GM19035 (cell line): ENCODE measurements around the gene GRIPAP1.

Experiments used
- ATAC-seq: cut with Tn5 transposase; IDR thresholded peaks from one replicate; pipeline ENCODE4 v1.9.1; 2021; ENCODE audit not compliant: unreplicated experiment

Gene GRIPAP1

GRCh38 chrX:48961585-48962091 lies 40.4 kb downstream of the GRIPAP1 start:
- no peak for ATAC-seq

GRCh38 chrX:48960291-48960690 lies 41.8 kb downstream of the GRIPAP1 start:
- no peak for ATAC-seq

DNA sequence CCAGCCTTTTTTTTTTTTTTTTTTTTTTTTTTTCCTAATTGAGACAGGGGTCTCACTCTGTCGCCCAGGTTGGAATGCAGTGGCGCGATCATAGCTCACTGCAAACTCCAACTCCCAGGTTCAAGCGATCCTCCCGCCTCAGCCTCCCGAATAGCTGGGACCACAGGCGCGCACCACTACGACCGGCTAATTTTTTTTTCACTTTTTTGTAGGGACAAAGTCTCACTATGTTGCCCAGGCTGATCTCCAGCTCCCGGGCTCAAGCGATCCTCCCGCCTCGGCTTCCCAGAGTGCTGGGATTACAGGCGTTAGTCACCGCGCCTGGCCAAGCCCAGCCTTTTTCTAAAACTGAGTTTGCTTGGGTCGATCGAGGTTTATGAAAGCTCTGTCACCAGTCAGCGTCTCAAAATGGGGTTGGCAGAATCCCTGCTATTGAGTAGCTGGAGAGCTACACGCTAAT lies 43.4 kb downstream of the GRIPAP1 start:
- ATAC-seq, result no peak

GRCh38 chrX:48957827-48958634 lies 44.0 kb downstream of the GRIPAP1 start:
- ATAC-seq, result peak; percentile 79

DNA sequence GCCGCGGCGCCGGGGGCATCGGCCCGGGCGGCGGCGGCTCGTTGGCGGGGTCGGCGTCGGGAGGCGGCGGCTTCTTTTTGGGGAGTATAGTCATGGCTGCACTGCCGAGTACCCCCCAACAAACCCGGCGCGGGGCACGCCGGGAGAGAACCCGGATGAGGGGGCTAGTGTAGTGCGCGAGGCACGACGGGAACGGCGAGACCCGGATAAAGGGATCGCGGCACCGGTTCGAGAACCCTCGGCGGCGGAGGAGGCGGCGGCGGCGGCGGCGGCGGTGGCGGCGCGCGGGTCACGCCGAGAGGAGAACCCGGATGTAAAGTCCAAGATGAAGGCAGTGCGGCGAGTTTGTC lies 44.6 kb downstream of the GRIPAP1 start, which contains the start of gene OTUD5:
Gene OTUD5 (minus strand): TSS at position 131 of the 350 bp plus-strand sequence. CDS start 37 bp downstream, at position 94.
- ATAC-seq, result peak; percentile 27

GRCh38 chrX:48956728-48957414 lies 45.2 kb downstream of the GRIPAP1 start:
- peak; percentile 4 for ATAC-seq

DNA sequence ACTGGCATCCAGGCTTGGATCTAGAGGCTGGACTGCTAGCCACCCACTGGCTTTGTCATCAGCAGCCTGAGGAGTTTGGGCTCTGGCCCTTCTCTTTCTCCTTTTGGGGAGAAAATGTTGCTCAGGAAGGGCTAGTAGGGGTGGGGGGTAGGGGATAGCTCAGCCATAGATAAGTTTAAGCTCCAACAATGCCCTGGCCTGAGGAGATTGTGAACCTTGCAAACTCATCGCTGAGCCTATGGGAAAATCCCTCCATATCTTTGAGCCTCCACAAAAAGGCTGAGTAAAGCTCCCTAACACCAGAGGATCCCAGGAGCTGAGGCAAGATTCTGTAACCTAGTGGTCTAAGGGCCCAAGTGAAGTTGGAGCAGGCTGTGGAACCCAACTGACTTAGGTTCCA lies 53.5 kb downstream of the GRIPAP1 start:
- ATAC-seq, result no peak

DNA sequence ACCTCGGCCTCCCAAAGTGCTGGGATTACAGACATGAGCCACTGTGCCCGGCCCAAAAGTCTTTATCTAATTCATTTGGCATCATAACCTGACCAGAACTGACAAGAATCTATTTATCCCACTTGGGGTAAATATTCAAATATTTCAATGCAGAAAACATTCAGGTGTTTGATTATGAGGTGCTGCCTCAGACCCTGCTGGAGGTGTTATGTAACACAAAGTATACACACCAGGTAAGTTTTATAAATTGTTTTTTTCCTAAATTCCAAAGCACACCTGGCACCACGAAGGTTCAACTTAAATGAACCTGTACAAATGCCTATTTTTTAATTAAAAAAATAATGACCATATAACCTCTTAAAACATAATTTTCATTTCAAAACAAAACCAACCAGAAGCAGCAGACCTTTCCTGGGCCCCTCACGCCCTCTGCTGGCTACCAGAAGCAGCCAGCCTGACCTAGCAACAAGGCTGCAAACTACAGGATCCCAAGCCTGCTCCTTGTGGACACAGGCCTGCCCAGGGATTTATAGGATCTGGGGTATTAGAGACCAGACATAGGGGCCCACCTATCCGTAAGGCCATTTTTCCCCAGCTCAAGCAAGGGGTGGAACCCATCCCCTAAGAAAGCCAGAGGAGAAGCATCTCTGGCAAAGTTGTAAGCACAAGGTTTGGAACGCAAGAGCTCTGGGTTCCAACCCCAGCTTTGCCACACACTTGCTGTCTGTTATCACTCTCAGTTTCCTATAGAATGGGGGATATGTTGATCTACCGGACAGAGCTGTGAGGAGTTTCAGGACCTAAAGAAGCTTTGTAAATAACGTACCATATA lies 56.3 kb downstream of the GRIPAP1 start:
- no peak for ATAC-seq

GRCh38 chrX:48942895-48943294 lies 59.2 kb downstream of the GRIPAP1 start:
- no peak for ATAC-seq

DNA sequence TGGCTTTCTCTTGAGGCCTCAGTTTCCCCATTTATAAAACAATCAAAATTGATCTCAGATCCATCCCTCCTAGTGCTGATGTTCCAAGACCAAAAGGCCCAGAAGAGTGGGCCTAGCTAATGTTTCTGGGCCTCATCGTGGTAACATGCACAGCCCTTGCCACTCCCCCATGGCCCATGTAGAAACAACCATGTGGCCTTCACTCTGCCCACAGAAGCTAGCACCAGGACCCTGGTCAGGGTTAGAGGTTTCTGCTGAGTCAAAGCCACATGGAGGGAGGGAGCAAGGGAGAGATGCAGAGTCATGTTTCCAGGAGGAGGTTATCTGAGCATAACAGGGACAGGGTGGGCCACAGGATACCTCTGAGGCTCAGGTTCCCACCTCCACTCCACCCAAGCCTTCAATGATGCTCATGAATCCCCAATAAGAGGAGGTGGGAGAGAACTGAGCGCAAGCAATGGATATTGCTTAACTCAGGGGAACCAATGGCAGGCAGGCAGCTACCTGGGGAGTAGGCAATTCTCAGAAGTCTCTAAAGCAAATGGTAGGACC lies 61.6 kb downstream of the GRIPAP1 start:
- ATAC-seq, result no peak

DNA sequence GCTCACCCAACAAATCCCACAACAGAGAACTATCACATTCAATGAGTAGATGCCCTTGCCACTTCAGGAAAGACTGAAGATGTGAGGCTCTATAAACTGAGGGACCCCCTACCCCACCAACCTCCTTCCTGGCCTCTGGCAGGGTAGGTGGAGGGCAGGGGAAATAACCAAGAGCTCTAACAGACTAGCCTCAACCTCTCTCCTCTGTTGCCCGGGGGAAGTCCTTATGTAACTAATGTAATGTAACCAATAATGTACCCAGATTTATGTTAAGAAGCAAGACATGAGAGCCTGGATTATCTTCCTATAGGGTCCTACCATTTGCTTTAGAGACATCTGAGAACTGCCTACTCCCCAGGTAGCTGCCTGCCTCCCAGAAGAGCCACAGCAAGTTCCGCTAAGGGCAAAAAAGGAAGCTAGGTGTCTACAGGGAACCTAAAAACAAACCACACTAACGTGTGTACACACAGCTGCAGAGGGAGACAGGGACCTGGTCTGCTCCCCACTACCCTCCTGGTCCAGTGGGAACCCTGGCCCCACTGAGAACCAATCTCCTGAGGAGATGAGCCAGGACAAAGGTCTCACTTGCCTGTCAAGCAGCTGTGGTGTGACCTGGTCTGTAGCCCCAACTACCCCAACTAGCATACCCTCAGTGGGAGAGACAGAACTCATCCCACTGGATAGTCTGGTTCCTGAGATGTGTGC lies 62.4 kb downstream of the GRIPAP1 start:
- ATAC-seq, result no peak

GRCh38 chrX:48938721-48939425 lies 63.2 kb downstream of the GRIPAP1 start:
- peak; percentile 41 for ATAC-seq

- ATAC-seq, result peak; percentile 65
Measured at GRCh38 chrX:48937054-48937907, 64.8 kb downstream of the GRIPAP1 start.

DNA sequence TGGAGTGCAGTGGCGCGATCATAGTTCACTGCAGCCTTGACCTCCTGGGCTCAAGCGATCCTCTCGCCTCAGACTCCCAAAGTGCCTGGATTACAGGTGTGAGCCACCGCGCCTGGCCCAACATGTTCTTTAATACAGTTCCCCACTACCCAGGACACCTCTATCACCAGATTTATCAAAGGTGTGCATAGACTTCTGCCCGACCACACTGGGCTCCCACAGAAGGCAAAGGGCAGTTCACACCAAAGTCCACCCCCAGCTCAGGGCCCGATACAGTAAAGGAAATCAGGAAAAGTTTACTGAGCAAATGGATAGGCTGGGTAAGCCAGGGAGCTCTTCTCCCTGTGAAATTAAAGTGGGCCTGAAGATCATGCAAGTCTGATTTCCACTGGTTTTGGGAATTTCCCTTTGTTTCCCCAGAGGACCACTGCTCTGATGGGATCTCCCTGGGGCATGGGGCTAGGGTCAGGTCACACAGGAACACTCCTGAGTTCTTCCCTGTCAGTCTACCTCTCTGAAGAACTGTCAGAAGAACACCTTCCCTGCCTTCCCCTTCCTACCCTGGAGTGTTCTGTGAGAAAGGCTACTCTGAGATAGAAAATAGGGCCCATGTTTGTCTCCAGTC lies 65.5 kb downstream of the GRIPAP1 start:
- no peak for ATAC-seq

GRCh38 chrX:48935301-48935670 lies 66.8 kb downstream of the GRIPAP1 start:
- ATAC-seq, result no peak

DNA sequence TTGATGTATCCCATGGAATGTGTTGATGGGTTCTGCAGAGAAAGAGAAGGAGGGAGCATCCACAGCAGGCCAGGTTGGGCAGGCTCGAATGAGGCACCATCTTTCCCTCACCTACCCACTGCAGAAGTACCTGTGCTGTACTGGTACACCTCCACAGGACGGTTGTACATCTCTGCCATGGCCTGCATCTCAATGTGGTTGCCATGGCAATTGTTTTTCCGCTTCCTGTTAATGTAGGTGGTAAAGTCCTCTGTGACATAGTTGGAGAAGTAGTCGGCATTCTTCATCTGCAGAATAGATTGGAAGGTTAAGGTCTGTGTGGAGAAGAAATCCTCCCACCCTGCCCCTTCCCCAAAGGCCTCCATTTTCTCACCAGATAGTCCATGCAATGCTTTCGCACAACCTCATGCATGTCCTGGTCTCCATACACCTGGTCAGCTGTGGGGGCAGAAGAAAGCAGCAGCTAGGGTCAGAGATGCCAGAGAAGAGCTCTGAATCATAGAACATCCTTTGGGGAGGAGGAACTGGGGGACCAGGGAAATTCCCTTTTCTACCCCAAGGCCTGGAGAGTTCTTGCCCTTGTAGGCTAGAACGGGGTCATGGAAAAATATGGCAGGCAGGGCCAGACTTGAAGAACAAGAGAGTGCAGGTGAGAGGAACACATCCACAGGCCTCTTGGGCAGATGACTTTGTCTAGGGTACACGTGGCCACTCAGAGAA lies 67.3 kb downstream of the GRIPAP1 start:
- ATAC-seq, result no peak

GRCh38 chrX:48933757-48934156 lies 68.3 kb downstream of the GRIPAP1 start:
- no peak for ATAC-seq
